GM12875 (cell line): ENCODE results near the gene SRRM2.

ENCODE experiments used
- H3K4me3 ChIP-seq: one replicate; pipeline ENCODE4 v1.5.1; 2011; ENCODE audit warnings: low read depth, low read length, control low read depth
- CTCF ChIP-seq: IDR thresholded peaks from 2 replicates; pipeline ENCODE4 v1.5.1; 2011; ENCODE audit warnings: low read depth, mild to moderate bottlenecking, control low read depth, inconsistent platforms, low read length, moderate library complexity, borderline replicate concordance; ENCODE audit not compliant: insufficient read depth

The SRRM2 gene

GRCh38 chr16:2710711-2711231, 41.7 kb upstream of the SRRM2 start:
- no peak overlapping the region for H3K4me3 ChIP-seq
- no peak for TF ChIP-seq CTCF

GRCh38 chr16:2711370-2712062, 40.9 kb upstream of the SRRM2 start:
- TF ChIP-seq CTCF: no peak
- H3K4me3 ChIP-seq: no peak overlapping the region

- TF ChIP-seq CTCF: no peak
- no peak overlapping the region for H3K4me3 ChIP-seq
Observed at GRCh38 chr16:2712063-2712441, 40.4 kb upstream of the SRRM2 start.

GRCh38 chr16:2712546-2712945, 39.9 kb upstream of the SRRM2 start:
- TF ChIP-seq CTCF: no peak
- no peak overlapping the region for H3K4me3 ChIP-seq

GRCh38 chr16:2713523-2713922, 38.9 kb upstream of the SRRM2 start:
- no peak overlapping the region for H3K4me3 ChIP-seq
- no peak for TF ChIP-seq CTCF

GRCh38 chr16:2713985-2714774, 38.3 kb upstream of the SRRM2 start:
- TF ChIP-seq CTCF: no peak
- H3K4me3 ChIP-seq: no peak overlapping the region
